ENCODE data around the gene ELMO1. TPM values are rescaled to one million over a fixed set of nuclear protein-coding genes. Genes with fewer than 3 reads are reported as not detected.

The ELMO1 gene
- total RNA-seq, 1 experiment from 2014 or later: 10.1 TPM

- DNase-seq (ENCODE audit: extremely low read depth, low read depth): no peak
These were observed 620.6 kb downstream of the ELMO1 start for GRCh38 chr7:36827726-36828703.

DNA sequence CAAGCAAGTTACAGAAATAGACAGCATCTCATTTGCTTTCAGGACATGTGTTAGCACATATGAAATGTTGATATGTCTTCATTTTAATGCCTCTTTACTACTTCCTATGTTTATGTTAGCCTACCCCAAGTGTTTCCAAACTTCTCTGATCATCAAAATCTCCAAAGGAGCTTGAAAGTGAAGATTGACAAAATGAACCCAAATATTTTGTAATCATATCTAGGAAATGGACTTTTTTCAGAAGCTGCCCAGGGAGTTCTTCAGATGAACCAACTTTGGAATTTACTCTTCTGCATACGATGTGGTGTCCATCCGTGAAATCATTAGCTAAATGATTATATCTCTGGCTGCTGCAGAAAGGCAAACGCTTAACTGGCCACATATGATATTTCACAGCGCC lies 623.2 kb downstream of the ELMO1 start:
- DNase-seq (ENCODE audit: extremely low read depth, low read depth): no peak

DNA sequence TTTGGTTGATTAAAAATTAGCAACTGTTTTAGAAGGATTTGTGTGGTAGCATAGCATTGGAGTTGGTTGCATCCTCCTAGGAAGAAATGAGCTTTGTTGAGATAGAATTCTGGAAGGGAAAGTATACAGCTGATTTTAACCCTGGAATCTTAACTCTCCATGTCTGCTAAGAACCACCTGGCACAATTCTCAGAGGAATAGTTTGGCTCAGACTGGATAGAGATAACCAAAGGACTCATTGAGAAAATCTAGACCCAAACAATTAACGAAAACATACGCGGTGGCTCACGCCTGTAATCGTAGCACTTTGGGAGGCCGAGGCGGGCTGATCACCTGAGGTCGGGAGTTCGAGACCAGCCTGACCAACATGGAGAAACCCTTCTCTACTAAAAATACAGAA lies 625.3 kb downstream of the ELMO1 start:
- no peak for DNase-seq (ENCODE audit: extremely low read depth, low read depth)

- DNase-seq (ENCODE audit: extremely low read depth, low read depth): no peak
These were observed 627.0 kb downstream of the ELMO1 start for GRCh38 chr7:36821617-36822016.

GRCh38 chr7:36820527-36821170 lies 628.0 kb downstream of the ELMO1 start:
- no peak for DNase-seq (ENCODE audit: extremely low read depth, low read depth)

- DNase-seq (ENCODE audit: extremely low read depth, low read depth): no peak
These were observed 629.0 kb downstream of the ELMO1 start for GRCh38 chr7:36819639-36820038.

DNA sequence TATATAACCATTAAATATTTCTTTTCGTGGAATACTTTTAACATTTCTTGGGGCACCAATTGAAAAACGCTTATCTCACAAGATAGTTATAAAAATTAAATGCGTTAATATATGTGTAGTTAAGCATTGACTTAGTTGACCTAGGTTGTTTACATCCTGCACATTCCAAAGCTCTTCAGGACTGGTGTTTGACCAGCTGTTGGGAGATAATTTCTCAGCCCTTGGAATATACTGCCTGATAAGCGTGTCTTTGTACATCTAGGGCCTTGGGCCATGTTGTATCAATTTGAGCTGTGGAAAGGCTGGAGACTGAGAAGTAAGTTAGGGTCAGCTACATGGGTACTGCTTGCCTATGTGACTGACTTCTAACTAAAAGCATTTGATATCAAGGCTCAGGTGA lies 634.4 kb downstream of the ELMO1 start:
- DNase-seq (ENCODE audit: extremely low read depth, low read depth): no peak

DNA sequence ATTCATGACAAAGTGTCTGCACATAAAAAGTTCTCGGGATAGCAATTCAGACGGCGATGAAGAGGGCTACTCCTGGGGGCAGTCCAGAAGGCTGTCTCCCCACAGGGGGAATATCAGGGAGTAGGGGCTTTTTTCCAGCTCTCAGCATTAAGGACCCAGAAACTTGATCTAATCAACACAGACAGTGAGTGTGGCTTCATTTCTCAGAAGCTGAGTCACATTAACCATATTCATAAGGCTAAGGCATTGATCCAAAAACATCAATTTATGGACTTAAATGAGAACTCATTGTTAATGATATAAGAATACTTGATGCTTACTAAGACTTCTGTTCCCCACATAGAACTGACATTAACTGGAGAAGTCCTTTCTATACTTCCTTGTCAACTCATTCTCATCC lies 636.9 kb downstream of the ELMO1 start:
- no peak for DNase-seq (ENCODE audit: extremely low read depth, low read depth)

GRCh38 chr7:36810489-36810888 lies 638.2 kb downstream of the ELMO1 start:
- DNase-seq (ENCODE audit: extremely low read depth, low read depth): no peak

- DNase-seq (ENCODE audit: extremely low read depth, low read depth): no peak
These were observed 638.6 kb downstream of the ELMO1 start for GRCh38 chr7:36810032-36810431.

DNA sequence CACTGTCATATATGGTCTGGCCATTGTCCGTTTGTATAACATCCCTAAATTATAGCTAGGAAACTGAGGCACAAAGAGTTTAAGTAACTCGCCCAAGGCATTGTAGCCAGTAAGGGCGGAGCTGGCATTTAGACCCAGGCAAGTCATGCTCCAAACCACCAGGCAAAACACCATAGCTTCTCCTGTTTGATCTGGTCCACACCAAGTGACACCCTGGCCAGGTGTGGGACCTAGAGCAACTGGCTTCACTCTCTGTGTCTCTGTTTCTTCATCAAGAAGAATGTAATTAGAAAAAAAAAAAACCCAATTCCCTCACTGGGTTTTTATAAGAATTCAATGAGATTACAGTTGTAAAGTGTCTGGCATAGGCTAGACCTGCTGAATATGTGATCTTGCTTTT lies 639.2 kb downstream of the ELMO1 start:
- no peak for DNase-seq (ENCODE audit: extremely low read depth, low read depth)

GRCh38 chr7:36809086-36809485 lies 639.6 kb downstream of the ELMO1 start:
- DNase-seq (ENCODE audit: extremely low read depth, low read depth): no peak

DNA sequence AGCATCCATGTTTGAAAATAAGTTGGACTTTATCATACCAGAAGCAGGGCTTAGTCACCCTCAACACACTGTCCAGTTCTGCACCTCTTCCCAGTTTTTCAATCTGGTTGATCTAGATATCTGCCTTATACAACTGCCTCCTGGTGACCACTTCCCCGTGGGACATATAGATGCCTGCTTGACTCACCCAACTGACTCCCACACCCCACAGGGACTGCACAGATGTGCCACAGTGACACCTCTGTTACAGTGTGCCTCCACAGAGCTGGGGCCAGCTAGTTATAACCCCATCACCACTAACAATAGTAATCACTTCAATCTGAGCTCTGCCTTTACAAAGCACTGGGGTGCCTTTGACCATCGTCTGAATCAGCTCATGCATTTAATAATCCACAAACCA lies 641.8 kb downstream of the ELMO1 start:
- no peak for DNase-seq (ENCODE audit: extremely low read depth, low read depth)

Small RNA genes lying within 50 kb of the gene (small RNA-seq; reads per million reads assigned to genes)
- gene MIR1200: 0 reads per million in 2 experiments
- 0 reads per million in 2 experiments for gene RF00019
- 0 reads per million in 2 experiments for gene RF00432
- gene RNU6-565P: 0 reads per million in 2 experiments

Other genes starting within 250 kb of the ELMO1 start
- not detected in 2 replicates for gene GPR141, start 234.9 kb upstream of the ELMO1 start, total RNA-seq (2014; rRNA removed; shearing (Covaris generic))

Data from NCI-H460 (cell line).